C4-2B (cell line): ENCODE measurements around the gene CCDC117.
"Not testable (repeated sequence)": the region's sequence is repeated elsewhere in the genome, so short reads cannot be mapped to it uniquely, and the experiment has no call there.

Experiments used
- H3K27ac ChIP-seq: fragments of 450-650 bp; 2 replicates; pipeline ENCODE4 v1.5.1; 2017
- ZFX ChIP-seq: fragments of 450-650 bp; IDR thresholded peaks from 2 replicates; pipeline ENCODE4 v1.6.1; 2017
- TF ChIP-seq, protein P1 (sequence below): fragments of 450-650 bp; conservative IDR thresholded peaks from 2 replicates; pipeline ENCODE4 v1.5.1; 2017; ENCODE audit warnings: mild to moderate bottlenecking

Gene CCDC117

DNA sequence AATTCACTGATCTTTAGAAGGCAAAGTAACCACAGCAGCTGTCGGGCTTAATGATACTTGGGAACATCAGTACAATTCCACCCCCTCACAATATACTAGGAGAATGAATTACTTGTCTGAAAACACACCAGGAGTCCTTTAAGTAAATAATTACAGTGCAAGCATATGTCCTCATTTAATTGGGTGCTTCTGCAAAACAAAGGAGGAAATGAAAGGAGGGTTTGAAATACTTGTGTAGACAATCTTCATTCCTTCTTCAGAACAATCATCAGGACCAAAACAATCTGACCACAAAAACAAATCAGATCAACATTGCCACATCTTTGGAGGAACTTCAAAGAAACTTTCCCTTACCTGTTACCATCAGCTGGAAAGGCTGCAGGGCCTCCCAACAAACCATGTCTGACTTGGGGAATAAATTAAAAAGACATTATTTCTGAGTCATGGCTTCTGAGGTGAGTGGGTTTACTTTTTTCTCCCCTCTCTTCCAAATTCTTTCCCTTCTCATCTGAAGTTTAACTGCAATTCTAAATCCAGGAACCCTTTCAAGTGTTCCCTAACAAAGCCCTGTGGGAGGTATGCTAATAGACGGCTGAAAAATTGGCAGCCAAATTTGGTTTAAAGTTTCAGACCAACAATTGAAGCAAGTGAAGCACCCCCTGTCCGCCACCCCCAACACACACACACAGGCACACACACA, 12.5 kb upstream of the CCDC117 start:
- H3K27ac ChIP-seq, result no peak overlapping the region
- TF ChIP-seq, protein P1, sequence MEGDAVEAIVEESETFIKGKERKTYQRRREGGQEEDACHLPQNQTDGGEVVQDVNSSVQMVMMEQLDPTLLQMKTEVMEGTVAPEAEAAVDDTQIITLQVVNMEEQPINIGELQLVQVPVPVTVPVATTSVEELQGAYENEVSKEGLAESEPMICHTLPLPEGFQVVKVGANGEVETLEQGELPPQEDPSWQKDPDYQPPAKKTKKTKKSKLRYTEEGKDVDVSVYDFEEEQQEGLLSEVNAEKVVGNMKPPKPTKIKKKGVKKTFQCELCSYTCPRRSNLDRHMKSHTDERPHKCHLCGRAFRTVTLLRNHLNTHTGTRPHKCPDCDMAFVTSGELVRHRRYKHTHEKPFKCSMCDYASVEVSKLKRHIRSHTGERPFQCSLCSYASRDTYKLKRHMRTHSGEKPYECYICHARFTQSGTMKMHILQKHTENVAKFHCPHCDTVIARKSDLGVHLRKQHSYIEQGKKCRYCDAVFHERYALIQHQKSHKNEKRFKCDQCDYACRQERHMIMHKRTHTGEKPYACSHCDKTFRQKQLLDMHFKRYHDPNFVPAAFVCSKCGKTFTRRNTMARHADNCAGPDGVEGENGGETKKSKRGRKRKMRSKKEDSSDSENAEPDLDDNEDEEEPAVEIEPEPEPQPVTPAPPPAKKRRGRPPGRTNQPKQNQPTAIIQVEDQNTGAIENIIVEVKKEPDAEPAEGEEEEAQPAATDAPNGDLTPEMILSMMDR, result no peak
- no peak for TF ChIP-seq ZFX

DNA sequence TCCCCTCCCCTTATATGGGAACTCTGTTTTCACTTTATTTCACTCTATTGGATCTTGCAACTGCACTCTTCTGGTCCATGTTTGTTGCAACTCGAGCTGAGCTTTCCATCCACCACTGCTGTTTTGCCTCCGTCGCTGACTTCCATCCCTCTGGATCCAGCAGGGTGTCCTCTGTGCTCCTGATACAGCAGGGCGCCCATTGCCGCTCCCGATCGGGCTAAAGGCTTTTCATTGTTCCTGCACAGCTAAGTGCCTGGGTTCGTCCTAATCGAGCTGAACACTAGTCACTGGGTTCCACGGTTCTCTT, 11.1 kb upstream of the CCDC117 start:
- TF ChIP-seq, protein P1, result no peak
- TF ChIP-seq ZFX, result no peak
- no peak overlapping the region for H3K27ac ChIP-seq

DNA sequence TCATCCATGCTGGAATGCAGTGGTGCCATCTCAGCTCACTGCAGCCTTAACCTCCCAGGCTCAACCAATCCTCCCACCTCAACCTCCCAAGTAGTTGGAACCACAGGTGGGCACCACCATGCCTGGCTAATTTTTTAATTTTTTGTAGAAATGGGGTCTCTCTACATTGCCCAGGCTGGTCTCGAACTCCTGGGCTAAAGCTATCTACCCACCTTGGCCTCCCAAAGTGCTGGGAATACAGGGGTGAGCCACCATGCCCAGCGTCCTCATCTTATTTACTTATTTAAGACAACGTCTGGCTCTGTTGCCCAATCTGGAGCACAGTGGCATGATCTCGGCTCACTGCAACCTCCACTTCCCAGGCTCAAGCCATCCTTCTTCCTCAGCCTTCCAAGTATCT, 10.5 kb upstream of the CCDC117 start:
- not testable (repeated sequence) for H3K27ac ChIP-seq

DNA sequence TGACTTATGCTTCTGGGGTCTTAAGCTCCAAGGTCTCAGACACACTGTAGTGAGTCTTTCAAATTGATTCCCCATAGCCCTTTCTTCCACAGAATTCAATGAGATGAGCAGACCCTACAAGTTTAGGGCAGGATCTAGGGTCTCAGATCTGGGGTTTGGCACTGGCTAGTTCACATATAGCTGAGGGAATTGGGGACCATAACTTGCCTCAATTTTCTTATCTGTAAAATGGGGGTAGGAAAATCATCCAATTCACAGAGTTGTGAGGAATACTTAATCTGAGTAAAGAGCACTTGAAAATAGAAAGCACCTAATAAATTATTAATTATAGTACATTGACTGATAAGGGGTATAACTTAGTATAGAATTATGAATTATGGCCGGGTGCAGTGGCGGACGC, 5.9 kb upstream of the CCDC117 start:
- TF ChIP-seq, protein P1, result no peak
- no peak for TF ChIP-seq ZFX
- no peak overlapping the region for H3K27ac ChIP-seq

DNA sequence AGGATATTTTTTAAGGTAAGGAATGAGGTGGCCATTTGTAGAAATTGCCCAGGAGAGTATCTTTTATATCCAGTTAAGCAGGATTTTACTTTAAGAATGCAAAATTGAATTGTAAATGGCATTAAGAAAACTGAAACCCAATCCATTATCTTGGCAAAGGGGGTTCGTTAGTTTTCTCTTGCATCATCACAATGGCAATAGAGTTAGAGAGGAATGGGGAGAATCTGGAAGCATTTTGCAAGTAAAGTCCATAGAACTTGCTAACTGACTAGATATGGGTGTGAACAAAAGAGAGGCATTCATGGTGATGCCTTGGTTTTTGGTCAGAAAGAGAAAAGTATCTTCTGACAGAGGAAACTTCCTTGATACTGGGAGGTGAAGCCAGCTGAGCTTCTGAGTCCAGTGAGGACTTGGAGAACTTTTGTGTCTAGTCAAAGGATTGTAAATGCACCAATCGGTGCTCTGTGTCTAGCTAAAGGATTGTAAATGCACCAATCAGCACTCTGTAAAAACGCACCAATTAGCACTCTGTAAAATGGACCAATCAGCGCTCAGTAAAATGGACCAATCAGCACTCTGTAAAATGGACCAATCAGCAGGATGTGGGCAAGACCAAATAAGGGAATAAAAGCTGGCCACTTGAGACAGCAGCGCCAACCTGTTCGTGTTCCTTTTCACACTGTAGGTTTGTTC, 3.6 kb upstream of the CCDC117 start:
- TF ChIP-seq ZFX, result no peak
- TF ChIP-seq, protein P1, result no peak
- no peak overlapping the region for H3K27ac ChIP-seq

DNA sequence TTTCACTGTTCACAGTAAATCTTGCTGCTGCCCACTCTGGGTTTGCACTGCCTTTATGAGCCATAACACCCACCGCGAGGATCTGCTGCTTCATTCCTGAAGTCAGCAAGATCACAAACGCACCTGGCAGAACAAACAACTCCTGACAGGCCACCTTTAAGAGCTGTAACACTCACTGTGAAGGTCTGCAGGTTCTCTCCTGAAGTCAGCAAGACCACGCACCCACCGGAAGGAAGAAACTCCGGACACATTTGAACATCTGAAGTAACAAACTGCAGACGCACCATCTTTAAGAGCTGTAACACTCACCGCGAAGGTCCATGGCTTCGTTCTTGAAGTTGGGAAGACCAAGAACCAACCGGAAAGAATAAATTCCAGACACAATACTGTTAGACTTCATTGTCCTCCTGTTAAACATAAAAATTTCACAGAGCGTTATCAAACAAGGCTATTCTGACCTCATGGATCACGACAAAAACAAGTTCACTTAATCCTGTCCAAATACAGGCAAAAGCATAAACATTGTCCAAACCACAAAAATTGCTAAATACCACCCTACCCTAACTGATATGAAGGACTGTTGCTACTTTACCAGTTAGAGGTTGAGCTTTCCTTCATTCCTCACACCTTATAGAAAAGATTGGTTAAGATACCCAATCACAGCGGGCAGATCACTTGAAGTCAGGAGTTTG, 3.0 kb upstream of the CCDC117 start:
- TF ChIP-seq ZFX, result no peak
- no peak overlapping the region for H3K27ac ChIP-seq

DNA sequence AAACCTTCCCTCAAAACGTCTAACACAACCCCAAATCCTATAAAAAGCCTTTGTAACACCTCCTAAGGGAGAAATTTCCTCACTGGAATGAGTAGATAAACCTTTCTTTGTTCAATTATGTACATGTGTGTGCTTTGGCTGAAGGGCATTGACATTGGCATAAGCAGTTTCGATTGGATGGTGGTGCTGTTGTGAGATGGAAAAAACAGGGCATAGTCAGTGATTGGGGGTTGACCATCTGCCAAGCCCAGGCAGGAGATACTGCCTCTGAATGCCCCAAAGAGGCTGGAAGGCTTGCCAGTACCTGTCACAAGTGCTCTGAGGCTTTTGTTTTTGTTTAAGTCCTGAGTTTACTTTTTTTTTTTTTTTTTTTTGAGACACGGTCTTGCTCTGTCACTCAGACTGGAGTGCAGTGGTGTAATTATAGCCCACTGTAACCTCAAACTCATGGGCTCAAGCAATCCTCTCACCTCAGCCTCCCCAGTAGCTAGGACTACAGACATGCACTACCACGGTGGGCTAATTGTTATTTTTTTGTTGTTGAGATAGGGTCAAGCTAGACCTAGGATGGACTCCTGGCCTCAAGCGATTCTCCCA, 1.2 kb upstream of the CCDC117 start:
- H3K27ac ChIP-seq, result no peak overlapping the region
- TF ChIP-seq, protein P1, result no peak
- TF ChIP-seq ZFX, result no peak

- peak overlapping the region; percentile 93 for H3K27ac ChIP-seq
- TF ChIP-seq ZFX, result no peak
- TF ChIP-seq, protein P1, result no peak
These were observed 969 bp downstream of the CCDC117 start for GRCh38 chr22:28773461-28773867.
